ENCODE data around the gene PCDHGA9.
"Not testable (repeated sequence)": the region's sequence is repeated elsewhere in the genome, so short reads cannot be mapped to it uniquely, and the experiment has no call there.

Gene PCDHGA9

GRCh38 chr5:141384471-141385267, 17.9 kb upstream of the PCDHGA9 start:
- DNase-seq = no peak

GRCh38 chr5:141387557-141388311, 14.8 kb upstream of the PCDHGA9 start, which contains the start of gene PCDHGB4:
PCDHGB4 (plus strand) TSS chr5:141387698; CDS start chr5:141387885, 187 bp downstream.
- peak; percentile 23 for DNase-seq

GRCh38 chr5:141388661-141389060, 13.9 kb upstream of the PCDHGA9 start:
- DNase-seq = no peak

- no peak for DNase-seq
These were observed 13.2 kb upstream of the PCDHGA9 start for GRCh38 chr5:141389153-141390042.

DNA sequence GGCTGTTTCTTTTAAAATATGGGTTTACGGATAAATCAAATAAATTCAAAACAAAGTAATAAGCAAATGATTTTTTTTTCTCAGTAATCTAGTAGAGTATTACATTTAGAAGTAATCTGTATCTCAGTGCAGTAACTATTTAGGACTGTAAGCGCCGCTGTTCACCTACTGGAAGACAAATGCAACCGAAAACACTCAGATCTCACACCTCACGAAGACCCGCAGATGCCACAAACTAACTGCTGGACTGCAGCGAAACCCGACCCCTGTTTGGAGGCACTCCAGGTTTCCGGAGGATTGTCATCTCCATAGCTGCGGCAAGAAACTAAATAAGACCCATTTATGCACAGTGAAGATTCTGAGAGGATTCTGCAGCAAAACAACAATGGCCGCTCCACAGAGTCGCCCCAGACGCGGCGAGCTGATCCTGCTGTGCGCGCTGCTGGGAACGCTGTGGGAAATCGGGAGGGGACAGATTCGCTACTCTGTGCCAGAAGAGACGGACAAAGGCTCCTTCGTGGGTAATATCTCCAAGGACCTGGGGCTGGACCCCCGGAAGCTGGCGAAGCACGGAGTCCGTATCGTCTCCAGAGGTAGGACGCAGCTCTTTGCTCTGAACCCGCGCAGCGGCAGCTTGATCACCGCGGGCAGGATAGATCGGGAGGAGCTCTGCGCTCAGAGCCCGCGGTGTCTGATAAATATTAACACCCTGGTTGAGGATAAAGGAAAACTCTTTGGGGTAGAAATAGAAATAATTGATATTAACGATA, 10.0 kb upstream of the PCDHGA9 start, which contains the start of gene PCDHGA8:
PCDHGA8 (plus strand) TSS at position 205 of the 770 bp plus-strand sequence; CDS start at position 386, 181 bp downstream.
- DNase-seq = no peak

DNA sequence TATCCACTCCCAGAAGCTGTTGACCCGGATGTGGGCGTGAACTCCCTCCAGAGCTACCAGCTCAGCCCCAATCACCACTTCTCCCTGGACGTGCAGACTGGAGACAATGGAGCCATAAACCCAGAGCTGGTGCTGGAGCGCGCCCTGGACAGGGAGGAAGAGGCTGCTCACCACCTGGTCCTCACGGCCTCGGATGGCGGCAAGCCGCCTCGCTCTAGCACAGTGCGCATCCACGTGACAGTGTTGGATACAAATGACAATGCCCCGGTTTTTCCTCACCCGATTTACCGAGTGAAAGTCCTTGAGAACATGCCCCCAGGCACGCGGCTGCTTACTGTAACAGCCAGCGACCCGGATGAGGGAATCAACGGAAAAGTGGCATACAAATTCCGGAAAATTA, 9.3 kb upstream of the PCDHGA9 start:
- DNase-seq = no peak

GRCh38 chr5:141394401-141395187, 8.0 kb upstream of the PCDHGA9 start:
- not testable (repeated sequence) for DNase-seq

GRCh38 chr5:141397756-141398551, 4.6 kb upstream of the PCDHGA9 start, which contains the start of gene PCDHGB5:
PCDHGB5 (plus strand) TSS chr5:141397947; CDS start chr5:141398128, 181 bp downstream.
- DNase-seq = peak; percentile 44

DNA sequence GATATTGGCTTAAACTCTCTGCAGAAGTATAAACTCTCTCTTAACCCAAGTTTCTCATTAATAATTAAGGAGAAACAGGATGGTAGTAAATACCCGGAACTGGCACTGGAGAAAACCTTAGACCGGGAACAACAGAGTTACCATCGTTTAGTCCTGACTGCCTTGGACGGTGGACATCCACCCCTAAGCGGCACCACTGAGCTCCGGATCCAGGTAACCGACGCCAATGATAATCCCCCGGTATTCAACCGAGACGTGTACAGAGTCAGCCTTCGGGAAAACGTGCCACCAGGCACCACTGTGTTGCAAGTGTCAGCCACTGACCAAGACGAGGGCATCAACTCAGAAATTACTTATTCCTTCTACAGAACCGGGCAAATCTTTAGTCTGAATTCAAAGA, 4.0 kb upstream of the PCDHGA9 start:
- no peak for DNase-seq

DNA sequence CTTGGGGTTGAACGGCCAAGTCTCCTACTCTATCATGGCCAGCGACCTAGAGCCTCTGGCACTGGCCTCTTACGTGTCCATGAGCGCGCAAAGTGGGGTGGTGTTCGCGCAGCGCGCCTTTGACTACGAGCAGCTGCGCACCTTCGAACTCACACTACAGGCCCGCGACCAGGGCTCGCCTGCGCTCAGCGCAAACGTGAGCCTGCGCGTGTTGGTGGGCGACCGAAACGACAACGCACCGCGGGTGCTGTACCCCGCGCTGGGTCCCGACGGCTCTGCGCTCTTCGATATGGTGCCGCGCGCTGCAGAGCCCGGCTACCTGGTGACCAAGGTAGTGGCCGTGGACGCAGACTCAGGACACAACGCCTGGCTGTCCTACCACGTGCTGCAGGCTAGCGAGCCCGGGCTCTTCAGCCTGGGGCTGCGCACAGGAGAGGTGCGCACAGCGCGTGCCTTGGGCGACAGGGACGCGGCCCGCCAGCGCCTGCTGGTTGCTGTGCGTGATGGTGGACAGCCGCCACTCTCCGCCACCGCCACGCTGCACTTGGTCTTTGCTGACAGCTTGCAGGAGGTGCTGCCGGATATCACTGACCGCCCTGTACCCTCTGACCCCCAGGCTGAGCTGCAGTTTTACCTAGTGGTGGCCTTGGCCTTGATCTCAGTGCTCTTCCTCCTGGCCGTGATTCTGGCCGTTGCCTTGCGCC, 2.9 kb upstream of the PCDHGA9 start:
- no peak for DNase-seq

DNA sequence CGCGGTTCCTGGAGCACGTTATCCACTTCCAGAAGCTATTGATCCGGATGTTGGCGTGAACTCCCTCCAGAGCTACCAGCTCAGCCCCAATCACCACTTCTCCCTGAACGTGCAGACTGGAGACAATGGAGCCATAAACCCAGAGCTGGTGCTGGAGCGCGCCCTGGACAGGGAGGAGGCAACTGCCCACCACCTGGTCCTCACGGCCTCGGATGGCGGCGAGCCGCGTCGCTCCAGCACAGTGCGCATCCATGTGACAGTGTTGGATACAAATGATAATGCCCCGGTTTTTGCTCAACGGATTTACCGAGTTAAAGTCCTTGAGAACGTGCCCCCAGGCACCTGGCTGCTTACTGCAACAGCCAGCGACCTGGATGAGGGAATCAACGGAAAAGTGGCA, 809 bp downstream of the PCDHGA9 start:
- DNase-seq = no peak

DNA sequence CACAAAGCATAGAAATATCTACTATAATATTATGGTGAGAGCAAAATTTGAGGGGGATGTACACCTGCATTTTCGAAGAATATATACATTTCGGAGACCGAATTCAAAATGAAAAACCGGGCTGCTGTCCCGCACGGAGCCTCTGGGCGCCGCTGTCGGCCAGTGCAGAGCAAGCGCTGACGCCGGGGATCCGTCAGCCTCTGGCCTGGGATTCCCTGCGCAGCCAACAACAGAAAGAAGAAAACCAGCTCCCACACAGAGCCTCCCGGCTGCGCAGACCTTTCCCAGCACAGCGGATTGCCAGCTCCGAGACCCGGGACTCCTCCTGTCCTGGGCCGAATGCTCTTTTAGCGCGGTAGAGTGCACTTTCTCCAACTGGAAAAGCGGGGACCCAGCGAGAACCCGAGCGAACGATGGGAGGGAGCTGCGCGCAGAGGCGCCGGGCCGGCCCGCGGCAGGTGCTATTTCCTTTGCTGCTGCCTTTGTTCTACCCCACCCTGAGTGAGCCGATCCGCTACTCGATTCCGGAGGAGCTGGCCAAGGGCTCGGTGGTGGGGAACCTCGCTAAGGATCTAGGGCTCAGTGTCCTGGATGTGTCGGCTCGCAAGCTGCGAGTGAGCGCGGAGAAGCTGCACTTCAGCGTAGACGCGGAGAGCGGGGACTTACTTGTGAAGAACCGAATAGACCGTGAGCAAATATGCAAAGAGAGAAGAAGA, 5.4 kb downstream of the PCDHGA9 start, which contains the start of gene PCDHGB6:
PCDHGB6 (plus strand) TSS at position 232 of the 716 bp plus-strand sequence; CDS start at position 414, 182 bp downstream.
- peak; percentile 42 for DNase-seq

DNA sequence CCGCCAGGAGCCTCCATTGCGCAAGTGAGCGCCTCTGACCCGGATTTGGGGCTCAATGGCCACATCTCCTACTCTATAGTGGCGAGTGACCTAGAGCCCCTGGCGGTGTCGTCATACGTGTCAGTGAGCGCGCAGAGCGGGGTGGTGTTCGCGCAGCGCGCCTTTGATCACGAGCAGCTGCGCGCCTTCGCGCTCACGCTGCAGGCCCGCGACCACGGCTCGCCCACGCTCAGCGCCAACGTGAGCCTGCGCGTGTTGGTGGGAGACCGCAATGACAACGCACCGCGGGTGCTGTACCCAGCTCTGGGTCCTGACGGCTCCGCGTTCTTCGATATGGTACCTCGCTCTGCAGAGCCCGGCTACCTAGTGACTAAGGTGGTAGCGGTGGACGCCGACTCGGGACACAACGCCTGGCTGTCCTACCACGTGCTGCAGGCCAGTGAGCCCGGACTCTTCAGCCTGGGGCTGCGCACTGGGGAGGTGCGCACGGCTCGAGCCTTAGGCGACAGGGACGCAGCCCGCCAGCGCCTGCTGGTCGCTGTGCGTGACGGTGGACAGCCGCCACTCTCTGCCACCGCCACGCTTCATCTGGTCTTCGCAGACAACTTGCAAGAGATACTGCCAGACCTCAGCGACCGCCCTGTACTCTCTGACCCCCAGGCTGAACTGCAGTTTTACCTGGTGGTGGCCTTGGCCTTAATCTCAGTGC, 7.2 kb downstream of the PCDHGA9 start:
- DNase-seq = no peak

DNA sequence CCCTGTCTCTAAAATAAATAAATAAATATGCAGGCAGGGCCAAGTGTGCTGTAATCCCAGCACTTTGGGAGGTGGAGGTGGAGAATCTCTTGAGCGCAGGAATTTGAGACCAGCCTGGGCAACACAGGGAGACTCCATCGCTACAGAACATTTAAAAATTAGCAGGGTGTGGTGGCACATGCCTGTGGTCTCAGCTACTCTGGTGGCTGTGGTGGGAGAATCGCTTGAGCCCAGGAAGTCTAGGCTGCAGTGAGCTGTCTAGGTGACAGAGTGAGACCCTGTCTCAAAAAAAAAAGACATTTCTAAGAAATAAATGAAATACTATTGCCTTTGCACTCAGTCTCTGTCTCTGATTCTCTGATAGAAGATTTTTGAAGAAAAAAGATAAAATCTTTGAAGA, 9.0 kb downstream of the PCDHGA9 start:
- DNase-seq = no peak

GRCh38 chr5:141412854-141413539, 10.4 kb downstream of the PCDHGA9 start, which contains the start of gene PCDHGA10:
PCDHGA10 (plus strand) TSS chr5:141412987; CDS start chr5:141413176, 189 bp downstream.
- DNase-seq = peak; percentile 63

DNA sequence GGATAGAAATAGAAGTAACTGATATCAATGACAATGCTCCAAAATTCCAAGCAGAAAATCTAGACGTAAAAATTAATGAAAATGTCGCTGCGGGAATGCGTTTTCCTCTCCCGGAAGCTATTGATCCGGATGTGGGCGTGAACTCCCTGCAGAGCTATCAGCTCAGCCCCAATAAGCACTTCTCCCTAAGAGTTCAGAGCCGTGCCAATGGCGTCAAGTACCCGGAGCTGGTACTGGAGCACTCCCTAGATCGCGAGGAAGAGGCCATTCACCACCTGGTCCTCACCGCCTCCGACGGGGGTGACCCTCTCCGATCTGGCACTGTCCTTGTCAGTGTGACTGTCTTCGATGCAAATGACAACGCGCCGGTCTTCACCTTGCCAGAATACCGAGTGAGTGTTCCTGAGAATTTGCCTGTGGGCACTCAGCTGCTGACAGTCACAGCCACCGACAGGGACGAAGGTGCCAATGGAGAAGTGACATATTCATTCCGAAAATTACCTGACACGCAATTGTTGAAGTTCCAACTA, 11.0 kb downstream of the PCDHGA9 start:
- DNase-seq = no peak

All from CD4-positive, alpha-beta T cell treated with Interleukin-12 subunit alpha and Interleukin-12 subunit beta, for 1 hour (primary cell).